HUDEP-2 (cell line): ENCODE measurements around the gene SERINC5.
"Not testable (repeated sequence)": the region's sequence is repeated elsewhere in the genome, so short reads cannot be mapped to it uniquely, and the experiment has no call there.

Source experiments
- DNase-seq, 76 experiments: peaks; one replicate each; lab custom pipeline; 2025; ENCODE audit not compliant: unreplicated experiment in 76 of 76; lab: John Stamatoyannopoulos, UW

SERINC5 gene

GRCh38 chr5:80143491-80143890 is 112.4 kb downstream of the SERINC5 start:
- DNase-seq = no peak

DNA sequence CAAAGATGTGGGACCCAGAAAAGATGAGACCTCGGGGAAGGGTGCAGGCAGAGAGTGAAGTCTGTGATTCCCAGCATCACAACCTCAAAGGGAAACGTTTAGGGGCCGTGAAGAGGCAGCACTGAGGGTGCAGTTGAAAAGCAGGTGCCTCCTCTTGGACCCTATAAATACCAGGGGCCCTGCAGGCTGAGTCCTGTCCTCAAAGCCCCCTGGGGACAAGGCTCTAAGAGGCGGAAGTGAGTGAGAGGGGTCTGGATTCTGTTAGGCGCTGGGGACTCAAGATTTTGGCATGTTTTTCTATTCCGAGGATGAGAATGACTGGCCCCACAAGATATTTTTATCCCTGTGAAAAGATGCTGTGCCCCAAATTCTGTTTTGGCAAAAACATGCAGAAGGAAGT is 112.9 kb downstream of the SERINC5 start:
- no peak for DNase-seq

GRCh38 chr5:80141681-80142080 is 114.2 kb downstream of the SERINC5 start:
- no peak for DNase-seq

GRCh38 chr5:80141147-80141671 is 114.6 kb downstream of the SERINC5 start:
- no peak for DNase-seq

GRCh38 chr5:80140496-80140895 is 115.4 kb downstream of the SERINC5 start:
- DNase-seq = no peak

DNA sequence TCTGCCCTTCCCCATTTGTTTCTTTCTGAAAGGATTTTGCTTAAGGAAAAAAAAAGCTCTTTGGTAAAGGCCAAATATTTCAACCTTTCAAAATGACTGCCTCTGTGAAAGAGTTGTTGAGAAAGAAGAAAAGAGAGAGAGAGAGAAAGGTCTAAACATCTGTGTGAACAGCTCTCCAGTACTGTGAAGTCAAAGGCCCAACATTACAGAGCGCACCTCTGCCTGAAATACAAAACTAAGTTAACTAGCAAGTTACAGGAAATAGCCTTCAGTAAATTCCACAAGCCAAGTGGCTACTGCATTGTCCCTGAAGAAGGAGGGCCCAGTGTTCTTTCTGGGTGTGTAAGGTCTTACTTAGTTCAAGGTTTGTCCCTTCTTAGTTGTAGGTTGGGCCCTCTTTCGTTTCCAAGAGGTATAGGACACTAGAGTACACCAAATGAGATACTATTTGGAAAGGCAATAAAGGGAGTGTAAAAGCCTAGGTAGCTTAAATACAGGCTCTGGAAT is 116.3 kb downstream of the SERINC5 start:
- no peak for DNase-seq

GRCh38 chr5:80138486-80138885 is 117.4 kb downstream of the SERINC5 start:
- no peak for DNase-seq

GRCh38 chr5:80136798-80137197 is 119.0 kb downstream of the SERINC5 start:
- DNase-seq = not testable (repeated sequence)

GRCh38 chr5:80134876-80135275 is 121.0 kb downstream of the SERINC5 start:
- no peak for DNase-seq

DNA sequence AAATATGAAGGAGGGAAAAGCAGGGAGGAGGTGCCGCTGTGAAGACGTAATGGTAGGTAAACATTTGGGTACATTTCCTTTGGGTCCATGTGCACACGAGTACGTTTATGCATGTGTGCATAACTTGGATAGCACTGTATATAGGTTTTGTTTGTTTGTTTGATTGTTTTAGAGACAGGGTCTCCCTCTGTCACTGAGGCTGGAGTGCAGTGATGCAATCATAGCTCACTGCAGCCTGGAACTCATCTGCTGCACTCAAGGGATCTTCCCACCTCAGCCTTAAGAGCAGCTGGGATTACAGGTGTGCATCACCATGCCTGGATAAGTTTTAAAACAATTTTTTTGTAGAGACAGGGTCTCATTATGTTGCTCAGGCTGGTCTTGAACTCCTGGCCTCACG is 126.7 kb downstream of the SERINC5 start:
- DNase-seq = no peak

GRCh38 chr5:80128141-80128540 is 127.7 kb downstream of the SERINC5 start:
- no peak for DNase-seq

DNA sequence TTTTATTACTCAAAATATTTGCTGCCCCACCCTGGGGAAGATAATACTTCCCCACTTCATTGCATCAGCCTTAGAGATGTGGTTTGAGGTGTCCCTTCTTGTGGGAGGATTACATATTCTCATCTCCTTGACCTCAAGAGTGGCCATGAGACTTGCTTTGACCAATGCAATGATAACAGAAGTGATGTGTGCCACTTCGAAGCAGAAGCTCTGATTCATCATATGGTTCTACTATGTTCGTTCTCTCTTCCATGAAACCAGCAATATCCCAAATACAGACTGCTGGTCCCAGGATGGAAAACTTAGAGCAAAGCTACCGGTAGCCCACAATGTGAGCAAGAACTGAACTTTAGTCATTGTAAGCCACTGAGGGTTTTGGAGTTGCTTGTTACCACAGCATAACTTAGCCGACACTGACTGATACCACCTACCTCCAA is 128.7 kb downstream of the SERINC5 start:
- DNase-seq = peak in 1 of 76 experiments; percentile 10

DNA sequence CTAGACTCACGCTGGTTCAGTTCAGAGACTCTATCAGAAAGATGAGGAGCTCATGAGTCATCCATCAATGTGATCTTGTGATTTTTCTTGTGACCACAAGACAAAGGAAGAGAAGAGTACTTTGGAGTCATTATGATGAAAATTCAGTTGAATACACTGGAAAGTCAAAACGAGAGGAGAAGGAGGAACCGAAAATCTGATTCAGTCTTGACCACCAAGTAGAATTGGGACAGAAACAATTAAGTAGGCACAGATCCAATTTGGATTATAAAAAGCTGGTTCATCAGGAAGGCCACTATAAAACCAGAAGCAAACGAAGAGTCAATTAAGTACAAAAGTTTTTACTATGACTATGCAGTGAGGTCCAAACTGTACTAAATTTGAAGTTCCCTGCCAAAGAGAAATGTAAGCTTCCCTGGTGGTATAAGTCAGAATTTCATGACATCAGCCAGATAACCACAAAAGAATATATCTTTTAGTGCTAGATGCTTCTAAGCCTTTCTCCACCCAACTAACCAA is 129.8 kb downstream of the SERINC5 start:
- peak in 11 of 76 experiments; percentile 6 to 32 (median 13) for DNase-seq

- DNase-seq = peak in 1 of 76 experiments; percentile 5
Measured at GRCh38 chr5:80125022-80125961, 130.6 kb downstream of the SERINC5 start.

GRCh38 chr5:80124121-80124918 is 131.5 kb downstream of the SERINC5 start:
- DNase-seq = no peak

GRCh38 chr5:80122579-80122978 is 133.3 kb downstream of the SERINC5 start:
- no peak for DNase-seq

GRCh38 chr5:80119372-80119771 is 136.5 kb downstream of the SERINC5 start:
- no peak for DNase-seq

DNA sequence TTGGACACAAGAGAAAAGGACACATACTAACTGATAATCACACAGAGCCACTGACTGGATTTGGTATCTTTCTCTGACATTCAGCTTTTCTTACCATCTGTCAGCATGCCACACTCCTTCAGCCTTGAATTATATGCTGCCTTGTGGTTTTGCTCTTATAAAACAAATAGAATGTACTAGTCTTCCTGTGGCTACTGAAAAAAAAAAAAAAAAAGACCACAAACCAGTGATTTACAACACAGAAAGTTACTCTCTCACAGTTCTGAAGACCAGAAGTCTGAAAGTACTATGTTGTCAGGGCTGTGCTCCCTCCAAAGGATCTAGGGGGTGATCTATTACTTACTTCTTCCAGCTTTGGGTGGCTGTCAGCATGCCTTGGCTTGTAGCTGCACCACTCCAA is 138.4 kb downstream of the SERINC5 start:
- no peak for DNase-seq

DNA sequence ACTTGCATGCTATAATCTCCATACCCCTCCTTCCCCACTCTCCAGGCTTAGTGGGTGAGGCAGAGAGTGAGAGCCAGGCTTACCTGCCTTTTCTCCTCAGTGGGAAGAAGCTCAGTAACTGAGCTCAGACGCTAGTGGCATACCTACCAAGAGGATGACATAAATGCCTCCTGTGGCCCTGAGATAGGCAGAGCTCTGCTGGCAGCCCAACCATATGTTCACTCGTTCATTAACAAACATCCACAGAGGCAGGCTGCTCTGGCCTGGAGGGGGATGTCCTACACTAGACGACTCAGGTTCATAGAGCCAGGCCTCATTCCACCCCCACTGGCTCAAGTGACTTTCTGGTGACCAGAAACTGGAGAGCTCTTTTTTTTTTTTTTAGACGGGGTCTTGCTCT is 139.4 kb downstream of the SERINC5 start:
- DNase-seq = no peak

DNA sequence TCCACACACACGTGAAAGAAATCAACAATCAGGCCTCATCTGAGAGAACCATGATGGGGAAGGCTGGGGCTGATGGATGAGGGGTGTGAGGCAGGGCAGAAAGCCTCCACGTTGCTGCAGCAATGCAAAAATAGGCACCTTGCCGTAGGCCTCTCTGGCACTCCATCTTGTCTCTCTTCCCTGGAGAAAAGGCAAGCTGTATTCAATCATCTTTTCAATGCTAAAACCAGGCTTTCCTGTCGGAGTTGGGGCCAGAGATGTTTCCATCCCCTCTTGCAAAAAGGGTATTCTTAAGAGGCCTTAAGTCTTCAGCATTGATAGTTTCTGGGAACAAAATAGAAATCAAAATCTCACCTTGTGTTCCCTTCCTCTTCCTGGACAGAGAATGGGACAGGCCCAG is 139.8 kb downstream of the SERINC5 start:
- no peak for DNase-seq

DNA sequence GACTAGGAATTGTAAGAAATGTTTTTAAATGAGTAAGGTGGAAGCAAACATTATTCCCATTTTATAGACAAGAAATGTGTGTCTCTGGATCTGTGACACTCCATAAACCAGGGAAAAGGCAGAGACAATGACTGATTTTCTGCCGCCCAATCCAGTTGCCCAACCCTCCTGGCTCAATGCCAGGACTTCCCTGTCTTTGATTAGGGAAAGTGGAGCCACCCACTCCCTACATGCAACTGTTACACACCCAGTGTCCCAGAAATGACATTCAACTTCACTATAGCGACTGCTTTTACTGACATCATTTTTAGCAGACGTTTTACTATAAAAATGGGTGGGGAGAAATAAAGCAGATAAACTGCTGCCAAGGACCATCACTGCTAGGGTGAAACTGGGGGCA is 141.0 kb downstream of the SERINC5 start:
- peak in 1 of 76 experiments; percentile 1 for DNase-seq
